ENCODE results near the gene HSPA12B. TPM values are rescaled to one million over a fixed set of nuclear protein-coding genes. Genes with fewer than 3 reads are reported as not detected.

The HSPA12B gene
- total RNA-seq, 1 donor from 2014 or later, result 64.8 TPM

DNA sequence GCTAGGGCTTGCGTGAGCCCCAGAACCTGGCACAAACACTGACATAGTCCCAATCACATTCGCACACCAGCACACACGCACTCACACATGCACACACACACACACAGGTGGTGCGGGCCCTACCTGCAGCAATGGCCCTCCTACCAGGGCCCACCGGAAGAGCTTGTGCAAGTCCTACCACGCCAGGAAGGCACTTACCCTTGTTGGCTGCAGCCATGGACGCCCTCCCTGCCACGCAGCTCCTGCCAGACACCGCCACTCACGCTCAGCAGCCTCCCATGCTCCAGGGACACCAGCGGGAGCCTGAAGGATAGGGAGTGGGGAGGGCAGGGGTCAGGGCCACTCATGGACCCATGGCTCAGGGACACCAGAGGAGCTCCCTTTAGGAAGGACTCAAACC is 27.4 kb downstream of the HSPA12B start:
- no peaks in the 10 kb centered on the region for H3K9me3 ChIP-seq
- H3K27me3 ChIP-seq, result no peaks in the 10 kb centered on the region
- no peak overlapping the region for H3K4me3 ChIP-seq
- H3K36me3 ChIP-seq, result no peaks in the 10 kb centered on the region
- H3K4me1 ChIP-seq, result no peaks in the 10 kb centered on the region
- TF ChIP-seq, protein P1, sequence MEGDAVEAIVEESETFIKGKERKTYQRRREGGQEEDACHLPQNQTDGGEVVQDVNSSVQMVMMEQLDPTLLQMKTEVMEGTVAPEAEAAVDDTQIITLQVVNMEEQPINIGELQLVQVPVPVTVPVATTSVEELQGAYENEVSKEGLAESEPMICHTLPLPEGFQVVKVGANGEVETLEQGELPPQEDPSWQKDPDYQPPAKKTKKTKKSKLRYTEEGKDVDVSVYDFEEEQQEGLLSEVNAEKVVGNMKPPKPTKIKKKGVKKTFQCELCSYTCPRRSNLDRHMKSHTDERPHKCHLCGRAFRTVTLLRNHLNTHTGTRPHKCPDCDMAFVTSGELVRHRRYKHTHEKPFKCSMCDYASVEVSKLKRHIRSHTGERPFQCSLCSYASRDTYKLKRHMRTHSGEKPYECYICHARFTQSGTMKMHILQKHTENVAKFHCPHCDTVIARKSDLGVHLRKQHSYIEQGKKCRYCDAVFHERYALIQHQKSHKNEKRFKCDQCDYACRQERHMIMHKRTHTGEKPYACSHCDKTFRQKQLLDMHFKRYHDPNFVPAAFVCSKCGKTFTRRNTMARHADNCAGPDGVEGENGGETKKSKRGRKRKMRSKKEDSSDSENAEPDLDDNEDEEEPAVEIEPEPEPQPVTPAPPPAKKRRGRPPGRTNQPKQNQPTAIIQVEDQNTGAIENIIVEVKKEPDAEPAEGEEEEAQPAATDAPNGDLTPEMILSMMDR (IDR thresholded peaks at IDR 0.05), result no peak
- H3K27ac ChIP-seq, result no peak overlapping the region
- intact Hi-C loops (cut with DNase I), result no loop called here
- no peak for DNase-seq (ENCODE audit: low spot score in 2 of 2)

DNA sequence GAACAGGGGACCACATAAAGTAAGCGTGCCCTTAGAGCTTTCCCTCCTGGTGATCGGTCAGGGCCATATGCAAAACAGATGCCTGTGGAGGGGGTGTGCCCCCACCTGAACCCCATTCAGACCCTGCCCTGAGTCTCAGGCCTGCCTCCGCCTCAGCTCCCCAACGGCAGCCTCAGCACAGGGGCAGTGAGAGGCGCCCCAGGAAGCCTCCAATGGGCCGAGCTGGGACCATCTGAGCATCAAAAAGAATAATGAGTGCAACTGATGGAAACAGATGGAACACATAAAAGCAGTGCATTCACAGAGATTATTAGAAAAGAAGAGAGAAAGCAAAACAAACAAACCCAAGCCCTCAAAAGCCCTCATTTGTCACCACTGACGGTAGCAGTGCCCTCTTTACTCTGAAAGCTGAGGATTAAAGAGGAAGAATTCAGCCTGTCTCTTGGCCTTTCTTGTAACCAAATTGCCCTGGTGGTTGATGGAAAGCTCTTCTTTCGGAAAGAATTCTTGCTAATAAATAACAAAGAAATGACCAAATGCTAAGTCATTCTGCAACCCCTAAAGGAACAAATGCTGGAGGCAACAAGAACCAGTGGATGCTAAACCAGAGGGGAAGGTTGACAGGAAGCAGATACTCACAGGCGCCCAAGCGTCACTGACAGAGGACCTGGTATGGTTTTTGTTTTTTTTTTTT is 28.3 kb downstream of the HSPA12B start:
- DNase-seq (ENCODE audit: low spot score in 2 of 2), result no peak
- no peaks in the 10 kb centered on the region for H3K36me3 ChIP-seq
- H3K27me3 ChIP-seq, result no peaks in the 10 kb centered on the region
- intact Hi-C loops (cut with DNase I), result no loop called here
- H3K9me3 ChIP-seq, result no peaks in the 10 kb centered on the region
- no peaks in the 10 kb centered on the region for H3K4me1 ChIP-seq
- TF ChIP-seq, protein P1 (IDR thresholded peaks at IDR 0.05), result no peak
- no peak overlapping the region for H3K4me3 ChIP-seq
- no peak overlapping the region for H3K27ac ChIP-seq

DNA sequence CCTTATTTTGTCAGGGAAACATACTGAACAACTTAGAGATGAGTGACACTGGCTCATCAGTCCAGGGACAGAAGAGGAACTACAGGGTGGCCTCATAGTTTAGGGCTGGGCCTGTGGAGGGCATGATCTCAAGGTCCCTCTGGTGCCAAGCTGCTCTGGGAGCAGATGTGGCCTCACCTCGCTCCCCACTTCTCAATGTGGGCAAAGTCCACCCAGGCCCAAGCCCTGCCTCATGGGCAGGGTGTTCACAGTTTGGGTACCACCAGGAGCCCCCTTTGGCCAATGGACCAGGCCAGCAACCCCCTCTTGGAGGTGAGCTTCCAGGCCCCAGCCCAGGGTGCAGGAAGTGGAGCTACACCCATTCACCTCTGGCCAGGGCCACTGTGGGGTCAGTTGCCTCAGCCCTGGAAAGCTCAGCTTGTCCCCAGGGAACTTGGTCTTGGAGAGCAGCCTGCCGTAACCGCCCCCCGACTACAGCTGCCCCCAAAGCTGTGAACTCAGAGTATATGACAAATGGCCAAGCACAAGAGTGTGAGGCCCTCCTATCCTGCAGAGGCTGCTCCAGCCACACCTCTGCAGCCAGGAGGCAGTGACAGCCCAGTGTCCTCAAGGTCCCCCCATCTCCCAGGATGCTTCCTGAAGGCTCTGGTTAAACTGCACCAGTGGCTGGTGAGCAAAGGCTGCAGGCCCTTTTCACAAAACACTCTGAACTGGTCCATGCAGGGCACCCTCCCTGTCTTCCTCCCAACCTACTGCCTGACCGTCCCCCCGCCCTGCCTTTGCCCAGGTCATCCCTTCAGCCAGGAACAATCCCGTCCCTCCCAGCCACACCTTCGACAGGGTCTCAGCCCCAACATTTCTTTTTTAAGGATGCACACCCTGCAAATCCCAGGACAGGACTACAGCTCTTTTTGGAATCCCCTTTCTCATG is 31.5 kb downstream of the HSPA12B start:
- Histone ChIP-seq H3K27ac (no peak overlapping the region), H3K27me3 (no peaks in the 10 kb centered on the region), H3K9me3 (no peaks in the 10 kb centered on the region), H3K4me3 (no peak overlapping the region), H3K36me3 (no peaks in the 10 kb centered on the region), H3K4me1 (peaks cover 5 to 10% of the 10 kb centered on the region in 2 donors)
- TF ChIP-seq, protein P1 (IDR thresholded peaks at IDR 0.05), result no peak
- intact Hi-C loops (cut with DNase I), result no loop called here
- no peak for DNase-seq (ENCODE audit: low spot score in 2 of 2)

DNA sequence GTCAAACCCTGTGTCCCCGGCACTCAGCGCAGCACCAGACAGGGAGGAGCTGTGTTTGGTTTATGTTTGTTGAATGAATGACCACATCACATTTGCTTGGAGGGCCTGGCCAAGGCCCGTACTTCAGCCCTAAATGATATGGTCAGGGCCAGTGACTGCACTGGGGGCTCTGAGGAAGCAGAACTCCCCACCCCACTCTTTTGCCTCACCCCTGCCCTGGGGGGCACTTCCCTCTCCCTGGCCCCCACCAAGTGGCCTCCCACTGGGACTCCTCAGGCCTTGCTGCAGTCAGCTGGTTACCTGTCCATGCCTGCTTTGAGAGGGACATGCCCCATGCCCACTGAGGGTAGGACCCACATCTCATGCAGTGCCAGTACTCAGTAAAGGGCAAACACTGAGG is 32.2 kb downstream of the HSPA12B start:
- no peaks in the 10 kb centered on the region for H3K27me3 ChIP-seq
- DNase-seq (ENCODE audit: low spot score in 2 of 2), result no peak
- H3K36me3 ChIP-seq, result no peaks in the 10 kb centered on the region
- H3K4me1 ChIP-seq, result peaks cover 5 to 11% of the 10 kb centered on the region in 2 donors
- TF ChIP-seq, protein P1 (IDR thresholded peaks at IDR 0.05), result no peak
- H3K9me3 ChIP-seq, result no peaks in the 10 kb centered on the region
- intact Hi-C loops (cut with DNase I), result no loop called here
- H3K27ac ChIP-seq, result no peak overlapping the region
- no peak overlapping the region for H3K4me3 ChIP-seq

DNA sequence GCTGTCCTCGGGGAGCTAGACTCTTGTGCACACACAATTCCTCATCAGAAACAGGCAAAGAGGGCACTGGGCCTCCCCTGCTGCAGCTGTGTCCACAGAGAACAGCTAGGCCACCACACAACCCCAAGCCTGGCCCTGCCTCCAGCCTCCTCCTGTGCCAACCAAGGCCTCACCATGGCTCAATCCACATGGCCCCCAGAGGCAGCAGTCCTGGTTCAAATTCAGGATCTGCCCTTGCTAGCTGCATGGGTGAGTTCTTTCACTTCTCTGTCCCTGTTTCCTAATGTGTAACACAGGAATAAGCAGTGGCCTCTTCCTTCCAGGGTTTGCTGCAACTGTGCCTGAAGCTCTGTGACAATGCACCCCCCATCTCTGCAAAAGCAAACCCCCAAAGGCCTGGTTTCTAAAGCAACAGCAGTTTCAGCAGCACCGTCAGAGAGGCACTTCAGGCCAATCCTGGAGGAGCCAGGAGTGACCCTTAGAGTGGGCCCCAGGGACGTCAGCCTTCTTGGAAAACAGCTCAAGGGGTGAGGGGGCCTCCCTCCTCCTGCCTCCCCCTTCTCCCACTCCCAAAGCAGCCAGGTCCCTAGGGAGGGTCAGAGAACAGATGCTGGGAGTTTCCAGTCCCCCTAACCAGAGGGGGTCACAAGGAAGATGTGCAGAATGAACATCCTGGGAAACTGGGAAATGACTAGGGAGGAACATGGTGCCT is 32.8 kb downstream of the HSPA12B start:
- no peak for DNase-seq (ENCODE audit: low spot score in 2 of 2)
- Histone ChIP-seq H3K36me3 (no peaks in the 10 kb centered on the region), H3K27ac (no peak overlapping the region), H3K9me3 (no peaks in the 10 kb centered on the region), H3K4me1 (peaks cover 5 to 11% of the 10 kb centered on the region in 2 donors), H3K4me3 (no peak overlapping the region), H3K27me3 (no peaks in the 10 kb centered on the region)
- TF ChIP-seq, protein P1 (IDR thresholded peaks at IDR 0.05), result no peak
- intact Hi-C loops (cut with DNase I), result no loop called here
